ENCODE results near the gene POLR3B.

- TF ChIP-seq CTCF (CRISPR knock-in tag; IDR thresholded peaks at IDR 0.05) (no peak), NFRKB (IDR thresholded peaks at IDR 0.05) (no peak)
Observed at GRCh38 chr12:106433055-106433454, 75.5 kb downstream of the POLR3B start.
